ENCODE measurements around the gene PI4KA.
"Not testable (repeated sequence)": the region's sequence is repeated elsewhere in the genome, so short reads cannot be mapped to it uniquely, and the experiment has no call there.

Gene PI4KA

GRCh38 chr22:20858615-20859416 lies at the start of gene PI4KA, which contains the start of gene SNAP29:
TSS of gene PI4KA (minus strand) at chr22:20858811. CDS start at chr22:20858725, 86 bp downstream.
TSS of gene SNAP29 (plus strand) at chr22:20859007. CDS start at chr22:20859111, 104 bp downstream.
- peak; percentile 69 to 92 for DNase-seq

- DNase-seq, result no peak
Measured at GRCh38 chr22:20906387-20906767, 47.8 kb upstream of the PI4KA start.

- no peak for DNase-seq
Measured at GRCh38 chr22:20905415-20906386, 47.1 kb upstream of the PI4KA start.

GRCh38 chr22:20904980-20905355 lies 46.4 kb upstream of the PI4KA start:
- no peak for DNase-seq

GRCh38 chr22:20904008-20904979 lies 45.7 kb upstream of the PI4KA start:
- peak in 1 of 2 experiments; percentile 32 for DNase-seq

GRCh38 chr22:20903093-20903492 lies 44.5 kb upstream of the PI4KA start:
- DNase-seq, result no peak

GRCh38 chr22:20901093-20902033 lies 42.8 kb upstream of the PI4KA start:
- DNase-seq, result not testable (repeated sequence)

GRCh38 chr22:20899827-20900423 lies 41.3 kb upstream of the PI4KA start:
- no peak for DNase-seq

- not testable (repeated sequence) for DNase-seq
Measured at GRCh38 chr22:20897737-20898136, 39.1 kb upstream of the PI4KA start.

- no peak for DNase-seq
Measured at GRCh38 chr22:20890975-20891374, 32.4 kb upstream of the PI4KA start.

GRCh38 chr22:20889904-20890540 lies 31.4 kb upstream of the PI4KA start:
- DNase-seq, result no peak

GRCh38 chr22:20889025-20889704 lies 30.6 kb upstream of the PI4KA start:
- DNase-seq, result no peak

GRCh38 chr22:20887375-20887774 lies 28.8 kb upstream of the PI4KA start:
- DNase-seq, result no peak

GRCh38 chr22:20885557-20886323 lies 27.1 kb upstream of the PI4KA start:
- peak in 1 of 2 experiments; percentile 61 for DNase-seq

GRCh38 chr22:20885017-20885556 lies 26.5 kb upstream of the PI4KA start:
- DNase-seq, result no peak

GRCh38 chr22:20884454-20884853 lies 25.8 kb upstream of the PI4KA start:
- no peak for DNase-seq

GRCh38 chr22:20882855-20883254 lies 24.2 kb upstream of the PI4KA start:
- no peak for DNase-seq

Data from SW 1271 (cell line).